Measurements from ENCODE around the gene DIP2A.
"Not testable (repeated sequence)": the region's sequence is repeated elsewhere in the genome, so short reads cannot be mapped to it uniquely, and the experiment has no call there.

DIP2A gene

GRCh38 chr21:46459356-46460112 lies 843 bp downstream of the DIP2A start:
- no peak for DNase-seq (ENCODE audit: low spot score)
- Histone ChIP-seq H3K27ac (ENCODE audit: poor library complexity, severe bottlenecking) (peak overlapping the region; percentile 76), H3K36me3 (ENCODE audit: low read depth) (peaks cover 39% of the 10 kb centered on the region), H3K9me3 (ENCODE audit: severe bottlenecking) (no peaks in the 10 kb centered on the region), H3K27me3 (ENCODE audit: insufficient read depth, poor library complexity, severe bottlenecking) (no peaks in the 10 kb centered on the region), H3K4me1 (ENCODE audit: insufficient read depth, poor library complexity, severe bottlenecking) (peaks cover 23% of the 10 kb centered on the region), H3K4me3 (ENCODE audit: severe bottlenecking) (peak overlapping the region; percentile 62)
- TF ChIP-seq CTCF (IDR thresholded peaks at IDR 0.05; ENCODE audit: poor library complexity, severe bottlenecking): no peak
- peak; percentile 23; the same call in 1 of the 3 replicates for ATAC-seq (ENCODE audit: low read depth)

- no peak overlapping the region for H3K27ac ChIP-seq (ENCODE audit: poor library complexity, severe bottlenecking)
These were observed 3.2 kb downstream of the DIP2A start for GRCh38 chr21:46461909-46462308.

GRCh38 chr21:46465153-46465552 lies 6.5 kb downstream of the DIP2A start:
- not testable (repeated sequence) for H3K27ac ChIP-seq (ENCODE audit: poor library complexity, severe bottlenecking); H3K4me1 ChIP-seq (ENCODE audit: insufficient read depth, poor library complexity, severe bottlenecking); H3K4me3 ChIP-seq (ENCODE audit: severe bottlenecking); H3K27me3 ChIP-seq (ENCODE audit: insufficient read depth, poor library complexity, severe bottlenecking); DNase-seq (ENCODE audit: low spot score); ATAC-seq (ENCODE audit: low read depth); H3K9me3 ChIP-seq (ENCODE audit: severe bottlenecking)
- peaks cover 59% of the 10 kb centered on the region for H3K36me3 ChIP-seq (ENCODE audit: low read depth)

More at GRCh38 chr21:46461909-46462308, 3.2 kb downstream of the DIP2A start:
- peaks cover 46% of the 10 kb centered on the region for H3K36me3 ChIP-seq (ENCODE audit: low read depth)
- no peak for TF ChIP-seq CTCF (IDR thresholded peaks at IDR 0.05; ENCODE audit: poor library complexity, severe bottlenecking)
- H3K4me3 ChIP-seq (ENCODE audit: severe bottlenecking): no peak overlapping the region
- no peak for DNase-seq (ENCODE audit: low spot score)
- no peaks in the 10 kb centered on the region for H3K27me3 ChIP-seq (ENCODE audit: insufficient read depth, poor library complexity, severe bottlenecking)
- peaks cover 6% of the 10 kb centered on the region for H3K4me1 ChIP-seq (ENCODE audit: insufficient read depth, poor library complexity, severe bottlenecking)
- ATAC-seq (ENCODE audit: low read depth): no peak
- no peaks in the 10 kb centered on the region for H3K9me3 ChIP-seq (ENCODE audit: severe bottlenecking)

GRCh38 chr21:46465651-46466050 lies 7.0 kb downstream of the DIP2A start:
- no peaks in the 10 kb centered on the region for H3K9me3 ChIP-seq (ENCODE audit: severe bottlenecking)
- H3K36me3 ChIP-seq (ENCODE audit: low read depth): peaks cover 59% of the 10 kb centered on the region
- no peaks in the 10 kb centered on the region for H3K4me1 ChIP-seq (ENCODE audit: insufficient read depth, poor library complexity, severe bottlenecking)
- no peak overlapping the region for H3K27ac ChIP-seq (ENCODE audit: poor library complexity, severe bottlenecking)
- H3K4me3 ChIP-seq (ENCODE audit: severe bottlenecking): no peak overlapping the region
- no peak for TF ChIP-seq CTCF (IDR thresholded peaks at IDR 0.05; ENCODE audit: poor library complexity, severe bottlenecking)
- DNase-seq (ENCODE audit: low spot score) (no peak), ATAC-seq (ENCODE audit: low read depth) (no peak)
- H3K27me3 ChIP-seq (ENCODE audit: insufficient read depth, poor library complexity, severe bottlenecking): no peaks in the 10 kb centered on the region

- Histone ChIP-seq H3K9me3 (ENCODE audit: severe bottlenecking) (no peaks in the 10 kb centered on the region), H3K4me3 (ENCODE audit: severe bottlenecking) (no peak overlapping the region), H3K27ac (ENCODE audit: poor library complexity, severe bottlenecking) (no peak overlapping the region), H3K27me3 (ENCODE audit: insufficient read depth, poor library complexity, severe bottlenecking) (no peaks in the 10 kb centered on the region), H3K36me3 (ENCODE audit: low read depth) (peaks cover 50% of the 10 kb centered on the region), H3K4me1 (ENCODE audit: insufficient read depth, poor library complexity, severe bottlenecking) (no peaks in the 10 kb centered on the region)
- ATAC-seq (ENCODE audit: low read depth) (no peak), DNase-seq (ENCODE audit: low spot score) (no peak)
- TF ChIP-seq CTCF (IDR thresholded peaks at IDR 0.05; ENCODE audit: poor library complexity, severe bottlenecking): no peak
These were observed 9.6 kb downstream of the DIP2A start for GRCh38 chr21:46468108-46468774.

Measured in RWPE2 (cell line).